Limb (tissue), 2 donors: ENCODE data around the gene PPIF.

Experiments used
- DNase-seq, 2 donors: peaks; one replicate each; pipeline ENCODE4 v3.0.0-alpha.2; 2016; ENCODE audit errors: extremely low spot score in 2 of 2

PPIF gene

DNA sequence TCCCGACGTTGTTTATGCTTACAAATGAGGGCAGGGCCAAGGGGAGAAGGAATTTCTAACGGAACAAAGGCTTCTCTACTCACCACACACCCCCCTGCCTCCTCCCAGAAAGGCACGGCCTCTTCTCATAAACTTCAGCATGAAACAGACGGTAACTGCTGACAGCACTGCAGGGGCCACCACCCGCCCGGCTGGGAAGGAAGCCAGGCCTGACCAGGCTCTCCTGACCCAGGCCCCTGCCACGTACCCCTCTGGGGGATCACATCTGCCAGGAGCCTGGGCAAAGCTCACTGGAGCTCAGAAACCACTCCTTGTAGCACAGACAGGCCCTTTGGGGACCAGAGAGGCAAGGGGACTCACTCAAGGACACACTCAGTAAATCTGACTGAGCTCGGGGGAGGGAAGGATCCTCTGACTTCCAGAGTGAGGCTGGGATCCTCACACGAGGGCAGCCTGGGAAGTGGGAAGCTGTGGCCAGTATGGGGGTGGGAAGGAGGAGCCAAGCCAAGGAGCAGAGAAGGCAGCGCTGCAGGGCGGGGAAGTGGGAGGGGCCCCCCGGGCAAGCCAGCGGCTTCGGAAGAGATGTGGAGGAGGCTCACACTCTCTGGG lies 52.1 kb downstream of the PPIF start:
- DNase-seq = peak; percentile 83 to 87

DNA sequence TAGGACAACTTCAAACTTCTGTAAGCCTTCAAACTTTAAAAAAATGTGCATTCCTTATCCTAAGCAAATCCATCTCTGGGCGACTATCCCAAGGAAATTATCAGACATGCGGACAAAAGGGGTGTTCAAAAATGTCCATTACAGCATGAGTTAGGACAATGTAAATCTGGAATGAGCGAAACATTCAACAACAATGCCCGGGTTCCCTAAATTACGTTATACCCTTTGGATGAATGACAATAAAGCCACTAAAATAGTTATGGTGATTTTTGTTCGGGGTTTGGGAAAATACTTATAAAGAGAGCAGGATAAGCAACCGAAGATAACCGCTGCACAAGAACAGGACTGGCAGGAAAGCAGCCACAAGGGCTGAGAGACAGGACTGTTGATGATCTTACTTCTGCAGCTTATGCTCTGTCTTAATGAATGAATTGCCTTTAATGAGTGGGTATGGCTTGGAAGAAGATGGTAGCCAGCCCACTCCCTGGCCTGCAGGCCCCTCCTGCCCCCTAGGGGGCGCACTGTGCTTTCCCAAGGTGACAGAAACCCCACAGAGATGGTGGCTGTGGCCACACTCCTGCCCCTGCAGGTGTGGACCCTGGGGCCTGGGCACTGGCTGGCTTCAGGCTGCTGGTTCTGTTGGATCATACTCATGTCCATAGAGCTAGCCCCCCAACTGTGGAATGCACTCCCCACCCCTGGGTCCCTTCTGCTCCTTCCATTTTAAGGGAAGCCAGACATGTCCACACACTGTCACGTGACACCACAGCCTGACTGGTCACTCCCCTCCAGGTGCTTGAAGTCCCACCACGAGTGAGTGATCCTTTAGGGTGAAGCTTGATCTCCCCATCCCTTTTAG lies 53.1 kb downstream of the PPIF start:
- peak in 1 of 2 donors; percentile 72 for DNase-seq

DNA sequence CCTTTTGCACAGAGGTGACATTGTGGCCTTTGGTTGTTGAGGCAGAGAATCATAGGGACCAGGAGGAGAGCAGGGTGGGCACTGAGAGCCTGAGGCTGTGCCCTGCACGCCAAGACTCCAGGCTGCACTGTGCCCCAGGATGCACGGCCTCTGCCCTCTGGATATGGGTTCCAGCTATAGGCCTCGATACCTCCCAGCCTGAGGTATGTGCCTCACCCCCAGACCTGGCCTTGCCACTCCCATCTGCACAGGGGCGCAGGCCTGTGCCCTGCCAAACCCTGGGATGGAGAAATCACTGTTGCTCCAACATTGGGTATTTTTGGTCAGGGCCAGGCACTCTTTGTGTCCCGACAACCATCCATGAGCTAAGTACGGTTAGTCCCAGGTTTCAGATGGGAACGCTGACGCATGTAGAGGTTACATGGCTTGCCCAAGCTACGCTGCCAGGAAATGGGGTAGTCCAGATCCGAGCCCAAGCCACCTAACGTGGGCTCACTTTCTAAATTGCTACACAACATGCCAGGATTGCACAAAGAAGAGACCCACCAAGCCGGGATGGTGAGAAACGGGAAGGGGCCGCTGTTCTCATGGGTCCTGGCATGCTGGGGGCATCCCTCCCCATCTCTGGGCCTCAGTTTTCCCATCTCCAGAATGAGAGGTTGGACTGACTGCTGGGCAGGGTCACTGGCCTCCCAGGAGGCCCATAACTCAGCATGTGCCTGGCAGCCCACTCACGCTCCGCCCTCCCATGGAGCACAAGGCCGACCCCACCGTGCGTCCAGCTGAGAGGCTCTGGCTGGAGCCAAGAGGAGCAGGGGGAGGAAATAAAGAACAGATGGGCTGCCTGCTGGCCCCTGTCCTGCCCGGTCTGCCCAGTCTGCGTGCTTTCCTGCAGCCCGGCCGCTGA lies 54.0 kb downstream of the PPIF start:
- peak in 1 of 2 donors; percentile 71 for DNase-seq

DNA sequence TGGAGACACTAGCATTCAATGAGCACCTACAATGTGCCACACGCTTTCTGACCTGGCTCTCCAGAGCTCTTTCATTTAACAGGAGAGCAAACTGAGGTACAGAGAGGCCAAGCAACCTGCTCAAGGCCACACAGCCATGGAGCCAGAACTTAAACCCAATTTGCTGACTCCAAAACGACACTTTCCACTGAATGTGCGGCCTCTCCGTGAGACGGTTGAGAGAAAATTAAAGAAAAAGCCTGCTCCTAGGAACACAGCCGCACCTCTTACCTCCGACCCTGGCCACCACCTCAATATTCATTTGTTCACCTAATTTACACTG lies 55.3 kb downstream of the PPIF start:
- no peak for DNase-seq

DNA sequence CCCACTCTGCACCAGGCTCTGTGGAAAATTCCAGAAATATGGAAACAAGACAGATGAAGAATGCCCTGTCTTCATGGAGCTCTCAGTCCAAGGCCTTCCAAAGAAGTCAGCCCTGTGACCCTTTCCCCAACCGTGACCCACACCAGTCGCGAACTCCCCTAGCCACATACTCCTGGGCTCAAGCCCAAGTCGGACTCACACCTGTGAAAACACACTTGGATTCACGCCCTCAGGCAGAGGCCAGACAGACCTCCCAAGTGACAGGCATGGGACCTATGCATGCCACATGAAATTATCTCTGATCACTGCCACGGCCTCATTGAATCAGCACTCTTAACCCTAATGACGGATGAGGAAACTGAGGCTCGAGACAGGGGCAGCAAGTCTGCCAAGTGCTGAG lies 55.7 kb downstream of the PPIF start:
- no peak for DNase-seq

DNA sequence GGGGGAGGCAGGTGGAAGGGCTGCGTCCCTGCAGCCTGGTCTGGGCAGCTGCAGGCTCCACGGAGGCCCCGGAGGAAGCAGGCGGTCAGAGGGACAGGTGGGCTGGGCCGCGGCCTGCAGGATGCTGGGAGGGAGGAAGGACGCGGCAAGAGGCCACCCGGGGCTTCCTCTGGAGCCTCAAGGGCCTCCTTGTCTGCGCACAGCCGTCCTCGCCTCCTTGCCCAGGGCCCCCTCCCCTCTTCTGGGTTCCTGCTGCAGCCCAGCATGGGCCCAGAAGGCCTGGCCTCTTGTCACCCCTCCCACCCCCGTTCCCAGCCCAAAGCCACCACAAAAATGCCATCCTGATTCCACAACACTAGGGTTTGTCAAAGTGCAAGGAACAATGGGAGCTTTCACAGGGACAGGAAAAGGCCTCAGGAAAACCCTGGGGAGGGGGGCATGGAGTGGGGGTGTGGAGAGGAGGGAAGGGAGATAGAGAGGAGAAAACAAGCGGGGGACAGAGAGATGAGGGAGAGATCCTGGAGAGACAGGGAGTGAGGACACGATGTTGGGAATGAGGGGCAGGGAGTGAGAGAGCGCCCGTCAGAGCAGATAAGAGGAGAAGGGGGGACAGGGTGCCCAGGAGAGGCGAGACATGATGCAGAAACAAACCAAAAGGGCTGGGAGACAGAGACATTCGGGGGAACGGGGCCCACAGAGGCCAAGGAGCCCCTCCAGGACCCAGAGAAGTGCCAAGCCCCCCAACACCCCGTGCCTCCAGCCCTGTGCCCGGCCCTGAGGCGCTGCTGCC lies 56.4 kb downstream of the PPIF start:
- DNase-seq = peak; percentile 41 to 57

DNA sequence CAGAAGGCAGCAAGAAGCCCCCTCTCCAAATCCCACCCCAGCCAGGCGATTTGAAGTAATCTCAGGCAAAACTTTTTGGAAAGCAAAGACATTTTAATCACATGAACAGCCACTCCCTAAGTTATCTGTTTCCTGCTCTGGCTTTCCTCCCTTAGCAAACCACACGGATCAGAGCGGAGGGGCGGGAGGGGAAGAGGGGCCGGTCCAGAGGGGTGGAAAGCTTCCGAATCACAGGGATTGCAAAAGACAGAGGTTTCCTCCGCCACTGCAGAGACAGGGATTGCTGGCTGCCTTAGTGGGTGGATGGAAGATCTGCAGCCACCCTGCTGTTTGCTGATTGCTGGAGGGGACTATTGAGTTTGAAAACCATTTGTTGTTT lies 57.0 kb downstream of the PPIF start:
- DNase-seq = peak; percentile 78 to 79

DNA sequence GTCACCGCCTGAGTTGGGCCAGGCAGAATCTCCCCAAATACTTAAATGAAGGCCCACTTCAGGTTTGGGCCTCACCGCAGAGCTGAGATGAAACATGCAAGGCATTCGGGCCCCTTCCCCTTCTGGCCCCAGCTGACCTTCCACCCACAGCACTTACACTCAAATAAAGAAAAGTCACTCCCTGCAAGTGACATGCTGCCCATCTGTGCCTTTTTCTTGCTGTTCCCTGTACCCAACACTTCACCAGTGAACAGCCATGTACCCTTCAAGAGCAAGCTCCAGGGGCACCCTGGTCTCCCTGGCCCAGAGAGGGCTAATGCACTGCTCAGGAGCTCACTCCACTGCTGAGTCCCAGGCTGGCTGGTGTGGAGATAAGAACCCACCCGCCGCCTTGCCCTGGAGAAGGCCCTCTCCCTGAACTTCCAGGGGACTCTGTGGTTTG lies 57.4 kb downstream of the PPIF start:
- peak in 1 of 2 donors; percentile 29 for DNase-seq
